PC-3 (cell line): ENCODE data around the gene OXGR1. TPM values are rescaled to one million over a fixed set of nuclear protein-coding genes. Genes with fewer than 3 reads are reported as not detected.
A peak's percentile ranks its signal among the peaks of the same experiment; 100 is the strongest.

Source experiments
- ATAC-seq: fragments of 200-7000 bp; cut with Tn5 transposase; 2 replicates; pipeline ENCODE4 v1.9.1; 2020; ENCODE audit warnings: mild to moderate bottlenecking, moderate library complexity
- BruUV-seq: library from RNA; stranded (reverse); fragments of 400-500 nt; replicated peaks from 2 replicates; lab custom pipeline; 2021; lab: Mats Ljungman, UMichigan
- CTCF ChIA-PET: fragments of 300-600 bp; sonication (Branson Sonifier 250); formaldehyde crosslinking; loops from one replicate; lab custom pipeline; 2022; ENCODE audit warnings: antibody characterized with exemption; lab: Charles Lee
- POLR2A ChIA-PET: fragments of 300-600 bp; sonication (Branson Sonifier 250); formaldehyde crosslinking; loops from one replicate; lab custom pipeline; 2022; ENCODE audit warnings: antibody characterized with exemption; ENCODE audit not compliant: unreplicated experiment; lab: Charles Lee
- DNase-seq: peaks from one replicate; pipeline ENCODE4 v3.0.0-alpha.2; 2015
- H2AFZ ChIP-seq: fragments of 300-600 bp; sonication (generic); 2 replicates; pipeline ENCODE4 v1.6.0; 2016; ENCODE audit warnings: antibody characterized with exemption, low read length
- H3F3A ChIP-seq: fragments of 300-600 bp; sonication (generic); one replicate; pipeline ENCODE4 v1.6.0; 2017; ENCODE audit warnings: antibody characterized with exemption, low read length, control low read depth, mild to moderate bottlenecking; ENCODE audit not compliant: unreplicated experiment
- H3K27ac ChIP-seq: fragments of 300-600 bp; sonication (generic); 2 replicates; pipeline ENCODE4 v1.5.1; 2016; ENCODE audit warnings: mild to moderate bottlenecking, low read length
- H3K27me3 ChIP-seq: fragments of 300-600 bp; sonication (generic); 2 replicates; pipeline ENCODE4 v1.6.1; 2016; ENCODE audit warnings: low read length, mixed read lengths
- H3K36me3 ChIP-seq: fragments of 300-600 bp; sonication (generic); 2 replicates; pipeline ENCODE4 v1.6.1; 2016; ENCODE audit warnings: low read depth, mixed run types, low read length, mixed read lengths
- H3K4me1 ChIP-seq: fragments of 300-600 bp; sonication (generic); 2 replicates; pipeline ENCODE4 v1.5.1; 2016; ENCODE audit warnings: low read length; ENCODE audit not compliant: insufficient read depth
- H3K4me2 ChIP-seq: fragments of 300-600 bp; sonication (generic); 2 replicates; pipeline ENCODE4 v1.6.0; 2016; ENCODE audit warnings: low read length
- H3K4me3 ChIP-seq: fragments of 300-600 bp; sonication (generic); 2 replicates; pipeline ENCODE4 v1.5.1; 2016; ENCODE audit warnings: mild to moderate bottlenecking, low read length, mixed read lengths
- H3K79me2 ChIP-seq: fragments of 300-600 bp; sonication (generic); 2 replicates; pipeline ENCODE4 v1.6.1; 2017; ENCODE audit warnings: low read length, mixed read lengths
- H3K9ac ChIP-seq: fragments of 300-600 bp; sonication (generic); 2 replicates; pipeline ENCODE4 v1.6.0; 2016; ENCODE audit warnings: mild to moderate bottlenecking, low read length
- H3K9me2 ChIP-seq: fragments of 300-600 bp; sonication (generic); replicated peaks from 2 replicates; pipeline ENCODE4 v1.6.1; 2016; ENCODE audit warnings: mixed run types, low read length, mixed read lengths
- H3K9me3 ChIP-seq: fragments of 300-600 bp; sonication (generic); 2 replicates; pipeline ENCODE4 v1.6.1; 2016; ENCODE audit warnings: low read length, mixed read lengths
- H4K20me1 ChIP-seq: fragments of 300-600 bp; sonication (generic); 2 replicates; pipeline ENCODE4 v1.6.1; 2016; ENCODE audit warnings: low read length, mixed read lengths
- CTCF ChIP-seq: fragments of 300-600 bp; sonication (generic); conservative IDR thresholded peaks from 2 replicates; pipeline ENCODE4 v1.5.1; 2017; ENCODE audit warnings: antibody characterized with exemption, low read depth, mild to moderate bottlenecking, low read length
- EZH2 ChIP-seq: fragments of 300-600 bp; sonication (generic); IDR thresholded peaks from one replicate; pipeline ENCODE4 v1.6.1; 2017; ENCODE audit warnings: antibody characterized with exemption, mild to moderate bottlenecking, low read length; ENCODE audit not compliant: unreplicated experiment
- EZH2phosphoT487 ChIP-seq: fragments of 300-600 bp; sonication (generic); IDR thresholded peaks from 2 replicates; pipeline ENCODE4 v1.6.1; 2018; ENCODE audit warnings: mild to moderate bottlenecking, antibody characterized with exemption, low read length, borderline replicate concordance
- intact Hi-C: fragments of 100-400 bp; cut with micrococcal nuclease; formaldehyde crosslinking; loops from 2 replicates; pipeline ENCODE4 v1.9.0; 2023
- total RNA-seq: library from RNA; depleted of rRNA; stranded (reverse); fragments of >200 nt; gene quantifications from 2 replicates; pipeline ENCODE4 v1.2.3, GENCODE V29; 2014

The OXGR1 gene
- total RNA-seq, 1 experiment from 2014 or later, result not detected

- Histone ChIP-seq H3K27me3 (0 out of 2 replicates have a peak, but pooled peaks cover under 1% of the 10 kb centered on the region), H3K9ac (no peak overlapping the region), H3K9me3 (no peaks in the 10 kb centered on the region), H3K9me2 (no peaks in the 10 kb centered on the region), H3F3A (no peaks in the 10 kb centered on the region), H3K4me3 (no peak overlapping the region), H3K36me3 (no peaks in the 10 kb centered on the region), H4K20me1 (no peaks in the 10 kb centered on the region), H3K4me2 (no peak overlapping the region), H3K4me1 (no peaks in the 10 kb centered on the region), H2AFZ (no peak overlapping the region), H3K27ac (no peak overlapping the region), H3K79me2 (no peaks in the 10 kb centered on the region)
- no peak for TF ChIP-seq EZH2phosphoT487
- no peak for TF ChIP-seq EZH2
- TF ChIP-seq CTCF, result no peak
- intact Hi-C loops, result no loop called here
- ChIA-PET POLR2A (interaction anchor here (0.6 kb wide), 1 partner anchor 1181 kb away, joined by 7 read pairs; no protein-coding TSS in a partner anchor), CTCF (interaction anchor here (0.6 to 0.7 kb wide), 5 partner anchors 46 to 946 kb away, joined by 3 to 10 read pairs (median 4); no protein-coding TSS in a partner anchor)
- DNase-seq, result no peak
- BruUV-seq, result no TSS peak
- ATAC-seq, result no peak
Observed at GRCh38 chr13:96968027-96968426, 26.2 kb downstream of the OXGR1 start.

GRCh38 chr13:96967248-96967745 lies 27.0 kb downstream of the OXGR1 start:
- Histone ChIP-seq H3K4me3 (no peak overlapping the region), H3K4me2 (no peak overlapping the region), H3K27ac (no peak overlapping the region), H3F3A (no peaks in the 10 kb centered on the region), H3K36me3 (no peaks in the 10 kb centered on the region), H3K27me3 (0 out of 2 replicates have a peak, but pooled peaks cover 4% of the 10 kb centered on the region), H3K9me3 (no peaks in the 10 kb centered on the region), H4K20me1 (no peaks in the 10 kb centered on the region), H3K9ac (no peak overlapping the region), H3K4me1 (no peaks in the 10 kb centered on the region), H3K79me2 (no peaks in the 10 kb centered on the region), H3K9me2 (no peaks in the 10 kb centered on the region), H2AFZ (no peak overlapping the region)
- intact Hi-C loops, result no loop called here
- BruUV-seq, result no TSS peak
- ChIA-PET POLR2A (interaction anchor here (0.6 kb wide), 1 partner anchor 1180 kb away, joined by 7 read pairs; no protein-coding TSS in a partner anchor), CTCF (interaction anchor here (0.6 to 2.1 kb wide), 7 partner anchors 47 to 947 kb away, joined by 3 to 10 read pairs (median 4); no protein-coding TSS in a partner anchor)
- TF ChIP-seq CTCF (no peak; the same call in 1 of the 2 replicates), EZH2phosphoT487 (no peak), EZH2 (no peak)
- ATAC-seq, result no peak
- DNase-seq, result peak; percentile 26
